EL (cell line): Measurements from ENCODE around the gene NCAPH2.
"Not testable (repeated sequence)": the region's sequence is repeated elsewhere in the genome, so short reads cannot be mapped to it uniquely, and the experiment has no call there.

Experiments
- DNase-seq: peaks from one replicate; pipeline ENCODE4 v3.0.0-alpha.2; 2016

NCAPH2 gene

DNA sequence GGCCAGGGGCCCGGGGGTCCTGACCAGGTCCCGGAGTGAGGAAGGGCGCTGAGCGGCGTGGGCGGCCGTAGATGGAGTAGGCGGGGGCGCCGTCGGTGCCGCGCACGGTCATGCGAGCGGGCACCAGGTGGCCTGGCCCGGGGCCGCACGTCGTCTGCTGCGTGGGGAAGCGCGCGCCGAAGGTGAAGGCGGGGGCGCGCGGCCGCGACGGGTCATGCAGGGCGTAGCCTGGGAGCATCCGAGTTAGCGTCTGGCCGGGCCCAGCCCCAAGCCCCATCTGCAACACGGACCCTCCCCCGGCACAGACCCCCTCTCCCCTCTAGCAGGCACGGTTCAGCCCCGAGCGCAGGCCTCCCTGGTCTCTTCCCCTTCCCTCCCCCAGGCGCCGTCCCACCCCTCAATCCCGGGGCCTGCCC is 23.5 kb downstream of the NCAPH2 start:
- peak; percentile 32 for DNase-seq

DNA sequence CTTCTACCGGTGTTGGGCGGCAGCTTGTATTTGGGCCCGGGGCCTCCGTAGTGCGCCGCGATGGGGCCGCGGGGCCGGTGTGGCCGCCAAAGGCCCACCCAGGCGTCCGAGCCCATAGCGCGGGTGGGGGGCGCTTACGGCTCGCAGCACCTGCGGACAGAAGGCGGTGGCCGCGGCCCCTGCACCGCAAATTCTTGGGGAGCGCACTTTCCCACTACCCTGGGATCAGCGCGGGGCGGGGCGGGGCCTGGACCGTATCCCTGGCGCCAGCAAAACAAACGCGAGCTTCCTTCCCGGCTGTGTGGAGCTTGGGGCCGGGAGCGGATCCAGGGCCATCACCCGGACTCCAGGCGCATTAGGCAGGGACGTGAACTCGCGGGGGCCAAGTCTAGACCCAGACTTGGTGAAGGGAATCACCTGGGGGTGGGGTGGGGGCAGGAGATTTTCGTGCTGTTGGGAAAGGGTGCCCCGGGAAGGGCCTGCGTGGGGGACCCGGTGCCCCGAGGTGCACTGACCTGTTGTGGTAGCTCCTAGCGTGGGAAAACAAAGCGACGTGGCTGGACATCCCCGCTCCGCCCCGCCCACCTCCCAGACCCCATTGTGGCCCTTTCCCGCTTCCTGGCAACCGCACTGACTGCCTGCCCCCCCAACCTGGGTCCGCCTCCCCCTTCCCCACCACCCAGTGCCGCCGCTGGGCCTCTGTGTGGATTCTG is 24.1 kb downstream of the NCAPH2 start:
- DNase-seq = peak; percentile 74

DNA sequence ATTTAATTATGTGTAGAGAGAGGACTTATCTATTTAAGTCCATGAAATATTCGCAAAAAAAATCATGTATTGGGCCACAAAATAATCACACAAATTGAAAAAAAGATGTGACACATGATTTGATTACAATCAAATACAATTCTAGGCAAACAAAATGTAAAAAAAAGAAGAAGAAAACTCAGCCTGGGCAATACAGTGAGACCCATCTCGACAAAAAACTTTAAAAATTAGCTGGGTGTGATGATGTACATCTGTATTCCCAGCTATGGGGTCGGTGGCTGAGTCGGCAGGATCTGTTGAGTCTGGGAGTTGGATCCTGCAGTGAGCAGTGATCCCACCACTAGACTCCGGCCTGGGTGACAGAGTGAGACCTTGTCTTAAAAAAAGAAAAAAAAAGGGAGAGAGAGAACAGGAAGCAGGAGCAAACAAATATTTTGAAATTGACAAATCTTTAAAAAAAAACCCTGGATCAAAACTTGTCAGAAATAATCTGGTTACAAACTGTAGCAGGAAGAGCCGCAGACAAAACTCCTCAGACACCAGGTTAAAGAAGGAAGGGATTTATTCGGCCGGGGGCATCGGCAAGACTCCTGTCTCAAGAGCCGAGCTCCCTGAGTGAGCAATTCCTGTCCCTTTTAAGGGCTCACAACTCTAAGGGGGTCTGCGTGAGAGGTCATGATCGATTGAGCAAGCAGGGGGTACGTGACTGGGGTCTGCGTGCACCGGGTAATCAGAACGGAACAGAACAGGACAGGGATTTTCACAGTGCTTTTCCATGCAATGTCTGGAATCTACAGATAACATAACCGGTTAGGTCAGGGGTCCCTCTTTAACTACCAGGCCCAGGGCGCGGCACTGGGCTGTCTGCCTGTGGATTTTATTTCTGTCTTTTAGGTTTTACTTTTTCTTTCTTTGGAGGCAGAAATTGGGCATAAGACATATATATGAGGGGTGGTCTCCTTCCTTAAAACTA is 25.1 kb downstream of the NCAPH2 start:
- no peak for DNase-seq

DNA sequence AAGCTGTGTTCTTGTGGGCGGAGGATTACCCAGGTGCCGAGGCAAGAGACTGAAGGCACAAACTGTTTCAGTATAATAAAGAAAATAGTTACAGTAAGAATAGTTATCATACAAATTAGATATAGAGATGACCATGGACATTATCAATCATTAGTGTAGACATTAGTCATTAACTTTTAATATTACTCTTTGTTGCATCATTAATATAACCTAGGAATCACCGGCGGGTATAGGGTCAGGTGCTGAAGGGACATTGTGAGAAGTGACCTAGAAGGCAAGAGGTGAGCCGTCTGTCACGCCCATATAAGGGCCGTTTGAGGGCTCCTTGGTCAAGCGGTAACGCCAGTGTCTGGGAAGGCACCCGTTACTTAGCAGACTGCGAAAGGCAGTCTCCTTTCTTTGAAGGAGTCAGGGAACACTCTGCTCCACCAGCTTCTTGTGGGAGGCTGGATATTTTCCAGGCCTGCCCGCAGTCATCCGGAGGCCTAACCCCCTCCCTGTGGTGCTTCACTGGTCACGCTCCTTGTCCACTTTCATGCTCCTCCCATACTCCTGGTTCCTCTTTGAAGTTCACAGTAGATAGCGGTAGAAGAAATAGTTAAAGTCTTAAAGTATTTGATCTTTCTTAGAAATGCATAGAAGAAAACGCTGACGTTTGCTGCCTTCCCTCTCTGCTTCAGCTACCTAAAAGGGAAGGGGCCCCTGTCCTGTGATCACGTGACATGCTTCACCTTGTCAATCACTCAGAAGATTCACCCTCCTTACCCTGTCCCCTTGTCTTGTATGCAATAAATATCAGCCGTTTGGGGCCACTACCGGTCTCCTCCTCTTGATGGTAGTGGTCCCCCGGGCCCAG is 26.1 kb downstream of the NCAPH2 start:
- DNase-seq = not testable (repeated sequence)

DNA sequence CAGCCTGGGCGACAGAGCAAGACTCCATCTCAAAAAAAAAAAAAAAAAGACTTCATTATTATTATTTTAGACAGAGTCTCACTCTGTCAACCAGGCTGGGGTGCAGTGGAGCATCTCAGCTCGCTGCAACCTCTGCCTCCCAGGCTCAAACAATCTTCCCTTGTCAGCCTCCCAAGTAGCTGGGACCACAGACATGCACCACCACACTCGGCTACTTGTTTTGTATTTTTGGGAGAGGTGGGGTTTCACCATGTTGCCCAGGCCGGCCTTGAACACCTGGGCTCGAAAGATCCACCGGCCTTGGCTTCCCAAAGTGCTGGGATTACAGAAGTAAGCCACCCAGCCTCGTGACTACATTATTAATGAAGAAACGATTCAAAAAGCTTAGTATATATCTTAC is 27.1 kb downstream of the NCAPH2 start:
- DNase-seq = no peak

DNA sequence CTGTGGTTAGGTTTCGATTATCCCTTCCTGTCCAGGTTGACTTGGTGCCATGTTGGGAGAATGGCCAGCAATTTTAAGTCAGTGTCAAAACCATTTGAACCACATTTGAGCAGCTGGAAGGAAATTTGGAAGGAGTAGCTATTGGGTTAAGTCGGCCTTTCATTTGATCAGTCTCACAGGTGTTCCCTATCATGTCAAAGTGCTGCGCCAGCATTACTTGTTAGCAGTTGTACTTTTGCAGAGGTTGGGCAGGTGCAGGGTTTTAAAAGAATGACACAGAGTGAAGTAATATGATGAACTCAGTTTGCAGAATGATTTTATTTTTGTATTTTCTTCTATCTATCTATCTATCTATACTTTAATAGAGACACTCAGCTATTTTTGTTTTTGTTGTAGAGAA is 28.2 kb downstream of the NCAPH2 start:
- no peak for DNase-seq

DNA sequence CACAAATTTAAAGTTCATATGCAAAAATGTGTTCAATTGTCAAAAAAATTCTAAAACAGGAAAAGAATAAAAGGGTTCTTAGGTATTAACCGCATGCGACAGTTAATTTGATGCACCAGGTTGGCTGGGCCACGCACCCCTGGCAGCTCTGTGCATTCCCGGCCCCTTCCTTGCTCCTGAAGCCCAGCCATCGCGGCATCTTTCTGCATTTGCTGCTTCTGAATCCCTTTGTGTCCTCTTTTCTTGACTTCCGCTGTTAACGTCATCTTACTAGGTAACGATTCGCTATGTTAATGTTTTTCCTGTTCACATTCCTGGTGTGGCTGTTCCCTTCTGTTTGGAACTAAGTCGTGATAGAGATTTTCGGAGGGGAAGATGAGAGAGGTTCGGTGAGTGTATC is 29.7 kb downstream of the NCAPH2 start:
- no peak for DNase-seq

DNA sequence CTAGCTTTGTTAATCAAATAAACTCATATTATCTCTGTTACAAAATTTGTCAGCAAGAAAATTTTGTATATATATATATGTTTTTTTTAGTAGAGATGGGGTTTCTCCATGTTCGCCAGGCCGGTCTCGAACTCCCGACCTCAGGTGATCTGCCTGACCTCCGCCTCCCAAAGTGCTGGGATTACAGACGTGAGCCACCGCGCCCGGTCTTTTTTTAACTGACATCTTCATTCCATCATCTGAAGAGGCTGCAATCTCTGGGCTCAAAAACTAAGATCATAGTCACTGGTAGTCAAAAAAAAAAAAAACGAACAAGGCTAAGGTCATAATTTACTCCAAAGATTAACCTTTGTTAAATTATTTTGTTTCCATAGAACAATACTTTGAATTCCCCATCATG is 32.4 kb downstream of the NCAPH2 start:
- no peak for DNase-seq

DNA sequence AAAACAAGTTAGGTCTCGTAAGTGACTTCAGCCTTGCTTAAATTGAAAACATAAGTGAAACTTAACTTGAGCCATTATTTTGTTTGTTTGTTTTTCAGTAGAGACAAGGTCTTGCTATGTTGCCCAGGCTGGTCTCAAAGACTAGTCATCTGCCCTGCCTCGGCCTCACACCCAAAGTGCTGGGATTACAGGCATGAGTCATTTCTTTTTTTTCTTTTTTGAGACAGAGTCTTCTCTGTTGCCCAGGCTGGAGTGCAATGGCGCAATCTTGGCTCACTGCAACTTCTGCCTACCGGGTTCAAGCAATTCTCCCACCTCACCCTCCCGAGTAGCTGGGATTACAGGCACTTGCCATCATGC is 33.6 kb downstream of the NCAPH2 start:
- peak; percentile 88 for DNase-seq

DNA sequence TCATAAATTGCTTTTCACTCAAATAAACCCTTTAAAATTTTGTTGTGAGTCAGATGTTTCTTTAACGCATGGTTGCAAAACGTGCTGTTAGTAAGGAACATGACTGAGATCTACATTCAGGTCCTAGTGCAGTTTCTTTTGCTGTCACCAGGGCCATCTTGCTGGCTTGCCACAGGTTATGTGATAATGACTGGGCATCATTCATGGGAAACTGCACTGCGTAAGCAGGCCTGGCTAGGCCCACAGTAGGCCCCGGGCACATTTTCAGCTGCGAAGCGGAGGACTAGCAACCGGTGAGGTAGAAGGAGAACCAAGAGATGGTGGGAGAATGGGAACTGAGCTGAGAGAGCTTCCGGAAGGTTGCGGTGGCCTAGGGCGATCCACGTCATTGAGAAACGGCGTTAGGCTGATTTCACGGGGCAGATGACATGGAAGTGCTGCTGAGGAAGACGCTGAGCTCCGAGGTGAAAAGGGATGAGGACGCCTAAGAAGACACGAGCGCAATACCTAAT is 34.4 kb downstream of the NCAPH2 start:
- no peak for DNase-seq

DNA sequence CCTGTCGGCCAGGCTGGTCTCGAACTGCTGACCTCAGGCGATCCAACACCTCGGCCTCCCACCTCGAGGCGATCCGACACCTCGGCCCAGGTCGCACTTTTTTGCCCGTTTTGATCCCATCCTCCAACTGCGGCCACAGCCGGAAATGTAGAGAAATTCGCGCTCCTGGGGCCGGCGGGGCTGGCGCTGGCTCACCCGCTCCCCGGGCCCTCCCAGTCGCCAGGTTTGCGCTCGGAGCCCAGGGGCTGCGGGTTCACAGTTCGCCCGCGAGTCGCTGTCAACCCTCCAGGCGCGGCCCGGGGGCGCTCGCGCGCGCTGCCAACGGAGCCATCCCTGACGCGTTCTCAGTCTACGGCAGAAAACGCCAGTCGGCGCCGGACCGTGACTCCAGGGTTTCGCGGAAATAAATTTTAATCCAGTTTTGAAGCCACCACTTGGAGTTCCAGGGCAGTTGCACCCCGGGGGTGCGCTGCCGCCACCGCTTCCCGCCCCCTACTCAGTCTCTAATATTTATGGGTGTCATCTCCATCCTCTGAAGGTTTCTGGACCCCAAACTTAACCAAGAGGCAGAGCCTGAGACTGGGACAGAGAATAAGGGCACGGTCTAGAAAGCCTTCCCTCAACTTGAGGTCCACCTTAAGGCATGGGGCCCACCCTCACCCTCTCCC is 36.2 kb downstream of the NCAPH2 start:
- peak; percentile 80 for DNase-seq

DNA sequence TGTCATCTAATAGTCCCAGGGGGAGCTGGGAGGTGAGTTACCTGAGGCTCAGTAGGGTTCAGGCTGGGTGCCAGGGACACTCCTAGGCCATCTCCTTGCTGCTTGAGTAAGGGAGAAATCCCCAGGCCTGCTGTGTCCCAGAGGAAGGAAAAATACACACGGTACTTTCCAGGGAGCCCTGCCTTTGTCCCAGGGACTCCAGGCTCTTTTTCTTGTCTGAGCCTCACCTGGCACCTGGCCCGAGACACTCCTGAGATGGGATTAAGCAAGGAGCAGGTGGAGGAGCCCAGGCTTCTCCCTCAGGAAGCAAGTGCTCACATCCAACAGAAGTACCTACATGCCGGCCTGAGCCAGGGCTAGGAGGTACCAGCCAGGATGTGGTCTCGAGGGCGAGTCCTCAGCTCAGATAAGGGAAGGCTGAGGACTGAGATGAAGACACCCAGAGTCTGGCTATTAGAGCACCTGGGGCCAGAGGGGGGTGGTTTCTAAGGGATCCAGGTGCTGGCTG is 36.8 kb downstream of the NCAPH2 start:
- no peak for DNase-seq

DNA sequence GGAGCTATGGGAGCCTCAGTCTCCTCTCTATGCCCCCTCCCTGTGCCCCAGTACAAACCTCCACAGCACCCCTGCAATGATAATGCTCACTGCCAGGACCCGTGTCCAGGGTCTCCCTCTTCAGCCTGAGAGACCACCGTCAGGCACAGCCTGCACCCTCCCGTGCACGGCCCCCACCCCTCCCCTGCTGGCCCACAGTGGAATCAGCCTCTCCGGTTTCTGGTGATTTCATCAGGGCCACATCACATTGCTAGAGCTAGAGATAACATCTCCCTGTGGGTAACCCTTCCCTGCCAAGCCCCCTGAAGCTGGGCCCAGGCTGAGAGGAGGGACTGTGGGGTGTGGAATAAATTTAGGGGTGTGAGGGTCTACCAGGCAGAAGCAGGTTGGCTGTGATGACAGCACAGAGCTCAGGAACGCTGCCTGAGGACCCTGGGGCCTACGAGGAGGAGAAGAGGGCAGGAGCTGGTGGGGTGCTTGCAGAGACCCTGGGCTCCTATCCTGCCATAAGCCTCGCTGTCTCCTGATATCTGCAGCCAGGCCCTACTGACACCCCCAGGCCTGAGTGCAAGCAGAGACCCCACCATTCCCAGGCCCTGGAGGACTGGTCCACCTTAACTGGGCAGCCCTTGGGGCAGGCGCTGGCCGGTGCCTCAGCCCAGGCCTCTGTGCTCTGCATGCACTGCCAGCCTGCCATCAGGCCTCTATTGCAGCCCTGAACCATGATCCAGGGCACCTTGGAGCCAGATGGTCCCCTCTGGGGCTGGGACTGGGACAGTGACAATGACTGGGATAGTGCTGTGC is 37.7 kb downstream of the NCAPH2 start, which contains the start of gene KLHDC7B:
Gene KLHDC7B (plus strand): TSS at position 378 of the 804 bp plus-strand sequence. CDS start 345 bp downstream, at position 723.
- DNase-seq = peak; percentile 32

DNA sequence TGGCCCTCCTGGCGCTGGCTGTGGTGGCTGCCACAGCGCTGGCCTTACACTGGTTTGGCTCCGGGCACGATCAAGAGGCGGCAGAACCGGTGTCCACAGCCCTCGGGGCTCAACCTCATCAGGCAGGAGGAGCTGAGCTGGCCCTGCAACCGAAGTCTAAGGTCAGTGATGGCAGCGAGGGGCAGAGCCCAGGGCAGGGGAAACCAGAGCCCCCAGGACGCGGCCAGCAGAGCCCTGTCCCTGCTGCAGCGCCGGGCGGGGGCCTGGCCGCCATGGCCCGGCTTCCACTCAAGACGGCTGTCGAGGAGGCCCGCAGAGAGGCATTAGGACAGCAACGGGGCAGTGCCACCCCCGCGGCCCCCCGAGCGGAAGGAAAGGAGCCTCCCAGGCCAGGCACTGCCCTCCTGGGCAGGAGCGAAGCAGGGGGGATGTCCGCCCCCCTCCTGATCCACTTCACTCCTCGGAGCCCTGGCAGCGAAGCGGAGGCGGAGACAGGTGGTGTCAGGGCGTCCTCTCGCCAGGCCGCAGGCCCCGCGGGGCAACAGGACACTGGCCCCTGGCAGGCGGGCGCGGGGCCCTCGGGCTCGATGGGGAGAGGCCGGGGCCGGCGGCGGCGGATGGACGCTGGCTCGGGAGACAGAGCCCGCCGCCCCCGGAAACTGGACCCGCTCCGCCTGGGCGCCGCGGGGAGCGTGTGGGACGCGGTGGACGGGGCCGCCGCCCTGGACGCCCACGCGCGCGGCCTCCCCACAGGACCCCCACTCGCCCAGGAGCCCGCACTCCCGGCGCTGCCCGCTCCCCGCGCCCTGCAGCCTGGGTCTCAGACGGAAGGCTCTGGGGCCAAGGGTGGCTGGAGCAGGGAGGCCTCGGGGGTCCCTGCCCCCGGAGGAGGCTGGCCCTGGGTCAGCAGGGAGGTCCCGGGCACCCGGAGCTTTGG is 38.6 kb downstream of the NCAPH2 start:
- DNase-seq = no peak

DNA sequence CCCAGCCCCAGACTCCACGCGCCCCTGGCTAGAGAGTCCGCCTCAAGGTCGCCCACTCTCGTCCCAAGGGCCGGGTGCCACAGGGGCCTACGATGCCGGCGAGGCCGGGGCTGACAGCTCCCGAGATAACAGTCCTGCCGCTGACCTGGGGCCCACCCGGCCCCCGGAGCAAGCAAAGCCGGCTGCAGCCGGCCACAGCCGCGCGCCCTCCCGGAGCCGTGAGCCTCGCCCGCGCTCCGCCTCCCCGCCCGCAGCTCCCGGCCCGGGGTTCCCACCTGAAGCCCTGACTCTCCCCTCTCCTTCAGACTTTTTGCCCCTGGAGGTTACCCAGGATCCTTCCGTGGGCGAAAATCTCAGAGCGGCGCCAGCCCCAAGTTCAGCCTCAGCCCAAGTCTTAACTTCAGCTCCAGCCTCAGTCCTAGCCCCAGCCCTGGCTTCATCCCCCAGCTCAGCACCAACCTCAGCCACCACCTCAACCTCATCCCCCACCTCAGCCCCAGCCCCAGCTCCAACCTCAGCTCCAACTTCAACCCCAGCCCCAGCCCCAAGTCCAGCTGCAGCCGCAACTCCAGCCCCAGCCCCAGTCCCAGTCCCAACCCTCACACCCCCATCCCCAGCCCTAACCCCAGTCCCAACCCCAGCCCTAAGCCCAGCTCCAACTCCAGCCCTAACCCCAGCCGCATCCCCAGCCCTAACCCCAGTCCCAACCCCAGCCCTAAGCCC is 39.4 kb downstream of the NCAPH2 start:
- no peak for DNase-seq

DNA sequence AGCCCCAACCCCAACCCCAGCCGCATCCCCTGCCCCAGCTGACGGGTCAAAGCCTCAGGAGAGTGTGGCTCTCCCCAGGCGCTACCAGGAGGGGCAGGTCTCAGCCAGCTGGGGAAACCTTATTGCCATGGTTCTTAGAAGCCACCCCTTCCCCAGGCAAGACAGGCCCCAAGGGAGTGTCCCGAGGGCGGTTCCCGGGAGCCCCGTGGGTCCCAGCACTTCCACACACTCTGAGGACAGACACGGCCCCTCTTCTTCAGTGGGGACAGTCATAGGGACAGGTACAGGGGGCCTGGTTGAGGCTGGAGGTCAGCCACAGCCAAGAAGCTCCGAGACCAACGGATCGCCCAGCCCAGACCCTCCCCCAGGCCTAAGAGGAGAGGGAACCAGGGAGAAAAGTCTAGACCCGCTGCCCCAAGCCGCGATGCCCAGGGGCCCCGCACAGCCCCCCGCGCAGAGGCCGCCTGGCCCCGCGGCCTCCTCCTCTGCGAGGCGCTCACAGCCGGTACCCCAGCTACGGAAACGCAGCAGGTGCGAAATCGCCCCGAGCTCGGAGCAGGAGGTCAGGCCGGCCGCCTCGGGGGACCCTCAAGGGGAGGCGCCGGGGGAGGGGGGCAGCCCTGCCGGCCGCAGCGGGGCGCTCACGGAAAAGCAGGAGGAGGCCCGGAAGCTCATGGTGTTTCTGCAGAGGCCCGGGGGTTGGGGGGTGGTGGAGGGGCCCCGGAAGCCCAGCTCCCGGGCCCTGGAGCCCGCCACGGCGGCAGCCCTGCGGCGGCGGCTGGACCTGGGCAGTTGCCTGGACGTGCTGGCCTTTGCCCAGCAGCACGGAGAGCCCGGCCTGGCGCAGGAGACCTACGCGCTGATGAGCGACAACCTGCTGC is 40.3 kb downstream of the NCAPH2 start:
- no peak for DNase-seq

DNA sequence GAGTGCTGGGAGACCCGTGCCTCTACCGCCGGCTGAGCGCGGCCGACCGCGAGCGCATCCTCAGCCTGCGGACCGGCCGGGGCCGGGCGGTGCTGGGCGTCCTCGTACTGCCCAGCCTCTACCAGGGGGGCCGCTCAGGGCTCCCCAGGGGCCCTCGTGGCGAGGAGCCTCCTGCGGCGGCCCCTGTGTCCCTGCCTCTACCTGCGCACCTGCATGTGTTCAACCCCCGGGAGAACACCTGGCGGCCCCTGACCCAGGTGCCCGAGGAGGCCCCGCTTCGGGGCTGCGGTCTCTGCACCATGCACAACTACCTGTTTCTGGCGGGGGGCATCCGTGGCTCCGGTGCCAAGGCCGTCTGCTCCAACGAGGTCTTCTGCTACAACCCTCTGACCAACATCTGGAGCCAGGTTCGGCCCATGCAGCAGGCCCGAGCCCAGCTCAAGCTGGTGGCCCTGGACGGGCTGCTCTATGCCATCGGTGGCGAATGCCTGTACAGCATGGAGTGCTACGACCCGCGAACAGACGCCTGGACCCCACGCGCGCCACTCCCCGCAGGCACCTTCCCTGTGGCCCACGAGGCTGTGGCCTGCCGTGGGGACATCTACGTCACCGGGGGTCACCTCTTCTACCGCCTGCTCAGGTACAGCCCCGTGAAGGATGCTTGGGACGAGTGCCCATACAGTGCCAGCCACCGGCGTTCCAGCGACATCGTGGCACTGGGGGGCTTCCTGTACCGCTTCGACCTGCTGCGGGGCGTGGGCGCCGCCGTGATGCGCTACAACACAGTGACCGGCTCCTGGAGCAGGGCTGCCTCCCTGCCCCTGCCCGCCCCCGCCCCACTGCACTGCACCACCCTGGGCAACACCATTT is 41.1 kb downstream of the NCAPH2 start:
- no peak for DNase-seq
